Epithelial cell of esophagus (primary cell): ENCODE measurements around the gene CLPSL2.
A peak's percentile ranks its signal among the peaks of the same experiment; 100 is the strongest.

Experiments used
- DNase-seq: peaks from one replicate; pipeline ENCODE4 v3.0.0; 2010; ENCODE audit warnings: low read depth
- H3K4me3 ChIP-seq: 2 replicates; pipeline ENCODE4 v1.5.1; 2011; ENCODE audit warnings: mild to moderate bottlenecking, low read length, control low read depth
- TF ChIP-seq, protein P1 (sequence below): IDR thresholded peaks from 2 replicates; pipeline ENCODE4 v1.5.1; 2011; ENCODE audit warnings: low read depth, mild to moderate bottlenecking, low read length, control low read depth, inconsistent platforms; ENCODE audit not compliant: insufficient read depth; ENCODE audit errors: missing control alignments

Gene CLPSL2

DNA sequence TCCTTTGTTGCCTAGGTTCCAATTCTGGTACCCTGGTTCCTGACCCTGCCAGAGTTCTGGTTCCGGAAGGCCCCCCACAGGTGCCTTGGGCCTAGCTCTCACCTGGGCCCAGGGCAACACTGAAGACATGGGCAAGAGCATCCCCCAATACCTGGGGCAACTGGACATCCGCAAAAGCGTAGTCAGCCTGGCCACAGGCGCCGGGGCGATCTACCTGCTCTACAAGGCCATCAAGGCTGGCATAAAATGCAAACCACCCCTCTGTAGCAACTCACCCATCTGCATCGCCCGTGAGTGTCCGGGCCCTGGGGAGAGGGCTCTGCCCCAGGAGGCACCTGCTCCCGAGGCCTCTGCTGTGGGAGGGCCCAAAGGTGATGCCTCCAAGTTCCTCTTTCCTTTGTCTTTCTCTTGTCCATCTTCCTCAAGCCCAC lies 39.4 kb upstream of the CLPSL2 start, which contains the start of gene ARMC12:
ARMC12 (plus strand) TSS at position 51 of the 431 bp plus-strand sequence; CDS start at position 128, 77 bp downstream.
- H3K4me3 ChIP-seq, result no peak within 1 kb of the TSS
- TF ChIP-seq, protein P1, sequence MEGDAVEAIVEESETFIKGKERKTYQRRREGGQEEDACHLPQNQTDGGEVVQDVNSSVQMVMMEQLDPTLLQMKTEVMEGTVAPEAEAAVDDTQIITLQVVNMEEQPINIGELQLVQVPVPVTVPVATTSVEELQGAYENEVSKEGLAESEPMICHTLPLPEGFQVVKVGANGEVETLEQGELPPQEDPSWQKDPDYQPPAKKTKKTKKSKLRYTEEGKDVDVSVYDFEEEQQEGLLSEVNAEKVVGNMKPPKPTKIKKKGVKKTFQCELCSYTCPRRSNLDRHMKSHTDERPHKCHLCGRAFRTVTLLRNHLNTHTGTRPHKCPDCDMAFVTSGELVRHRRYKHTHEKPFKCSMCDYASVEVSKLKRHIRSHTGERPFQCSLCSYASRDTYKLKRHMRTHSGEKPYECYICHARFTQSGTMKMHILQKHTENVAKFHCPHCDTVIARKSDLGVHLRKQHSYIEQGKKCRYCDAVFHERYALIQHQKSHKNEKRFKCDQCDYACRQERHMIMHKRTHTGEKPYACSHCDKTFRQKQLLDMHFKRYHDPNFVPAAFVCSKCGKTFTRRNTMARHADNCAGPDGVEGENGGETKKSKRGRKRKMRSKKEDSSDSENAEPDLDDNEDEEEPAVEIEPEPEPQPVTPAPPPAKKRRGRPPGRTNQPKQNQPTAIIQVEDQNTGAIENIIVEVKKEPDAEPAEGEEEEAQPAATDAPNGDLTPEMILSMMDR, result no peak
- DNase-seq, result no peak

DNA sequence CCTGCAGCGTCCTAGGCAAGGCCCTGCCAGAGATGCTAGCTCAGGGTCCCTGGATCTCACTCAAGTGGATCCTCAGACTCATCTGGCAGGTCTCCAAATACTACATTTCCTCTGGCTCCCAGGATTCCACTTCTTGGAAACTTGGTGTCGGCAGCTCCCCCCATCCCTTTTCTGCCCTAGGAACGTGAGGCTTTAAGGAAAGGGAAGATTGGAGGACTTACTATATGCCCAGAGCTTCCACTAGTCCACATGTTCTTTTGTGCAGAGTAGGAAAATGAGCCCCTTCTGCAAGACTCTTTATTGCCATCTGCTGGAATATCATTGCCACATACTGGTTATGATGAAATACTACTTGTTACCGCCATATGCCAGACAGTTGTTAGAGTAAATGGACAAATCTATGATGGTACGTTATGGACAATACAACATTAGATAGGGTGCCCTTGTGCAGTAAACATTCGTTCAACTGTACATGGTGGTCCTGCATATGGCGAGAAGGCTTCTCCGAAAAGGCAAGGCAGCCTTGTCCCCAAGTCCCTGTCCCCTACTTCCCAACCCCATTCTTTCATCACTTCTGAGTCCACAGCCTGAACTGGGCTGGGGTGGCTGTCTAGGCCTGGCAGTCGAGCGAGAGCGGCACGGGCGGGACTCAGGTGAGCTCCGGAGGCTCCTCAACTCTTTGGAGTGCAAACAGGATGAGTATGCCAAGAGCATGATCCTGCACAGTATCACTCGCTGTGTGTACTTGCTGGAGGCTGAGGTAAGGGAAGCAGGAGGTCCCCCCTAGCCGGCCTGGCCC lies 38.8 kb upstream of the CLPSL2 start:
- no peak overlapping the region for H3K4me3 ChIP-seq
- peak; percentile 81 for DNase-seq
- TF ChIP-seq, protein P1, result peak; percentile 80

DNA sequence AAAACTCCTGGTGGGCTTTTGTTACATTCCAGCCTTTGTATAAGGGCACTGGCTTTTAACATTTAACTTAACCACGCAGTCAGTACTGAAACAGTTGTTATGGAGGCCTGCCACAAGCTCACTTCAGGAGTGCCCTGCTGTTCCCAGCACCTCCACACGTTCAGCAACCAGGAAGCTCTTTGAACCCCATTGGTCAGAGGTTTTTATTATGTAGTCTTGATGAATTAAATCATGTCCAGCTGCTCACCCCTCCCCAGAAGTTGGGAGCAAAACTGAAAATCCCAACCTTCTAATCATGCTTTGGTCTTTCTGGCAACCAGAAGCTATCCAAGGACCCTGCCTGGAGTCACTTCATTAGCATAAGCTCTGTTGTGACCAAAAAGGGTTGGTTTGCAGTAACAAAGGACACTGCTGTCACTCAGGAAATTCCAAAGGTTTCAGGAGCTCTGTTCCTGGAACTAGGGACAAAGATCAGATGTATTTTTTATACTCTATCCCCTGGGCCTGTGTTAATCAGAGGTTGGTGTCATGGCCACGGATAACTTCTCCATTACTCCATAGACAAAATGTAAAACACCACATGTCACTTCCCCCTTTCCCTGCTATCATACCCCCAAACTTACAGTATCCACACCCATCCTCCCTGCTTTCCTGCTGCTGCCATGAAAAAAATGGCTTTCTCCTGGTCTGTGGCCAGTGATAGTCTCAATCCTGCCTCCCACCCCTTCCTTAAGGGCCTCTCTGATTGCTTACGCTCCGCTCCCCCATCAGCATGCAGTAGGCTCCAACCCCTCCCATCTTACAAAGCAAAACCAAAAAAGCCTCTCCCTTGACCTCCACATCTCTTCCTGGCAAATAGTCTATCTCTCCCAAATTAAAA lies 36.5 kb upstream of the CLPSL2 start:
- H3K4me3 ChIP-seq, result no peak overlapping the region
- DNase-seq, result no peak
- TF ChIP-seq, protein P1, result no peak

DNA sequence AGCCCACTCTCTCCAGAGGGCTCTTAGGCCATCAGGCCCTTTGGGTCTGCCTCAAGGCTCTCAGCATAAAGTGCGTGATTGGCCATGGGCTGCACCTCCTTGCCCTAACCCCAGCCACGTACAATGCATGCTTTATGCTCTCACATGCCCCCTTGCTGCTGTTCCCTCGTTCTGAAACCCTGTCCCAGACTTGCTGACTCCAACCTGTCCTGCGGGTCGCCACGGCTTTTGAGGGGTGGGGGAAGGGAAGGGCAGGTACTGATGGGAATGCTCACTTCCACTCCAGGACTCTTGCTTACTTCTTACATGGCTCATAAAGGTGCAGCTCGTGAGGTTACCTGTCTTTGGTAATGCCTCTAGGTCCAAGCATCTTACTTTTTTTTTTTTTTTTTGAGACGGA lies 33.6 kb upstream of the CLPSL2 start:
- TF ChIP-seq, protein P1, result no peak
- no peak overlapping the region for H3K4me3 ChIP-seq
- DNase-seq, result no peak

DNA sequence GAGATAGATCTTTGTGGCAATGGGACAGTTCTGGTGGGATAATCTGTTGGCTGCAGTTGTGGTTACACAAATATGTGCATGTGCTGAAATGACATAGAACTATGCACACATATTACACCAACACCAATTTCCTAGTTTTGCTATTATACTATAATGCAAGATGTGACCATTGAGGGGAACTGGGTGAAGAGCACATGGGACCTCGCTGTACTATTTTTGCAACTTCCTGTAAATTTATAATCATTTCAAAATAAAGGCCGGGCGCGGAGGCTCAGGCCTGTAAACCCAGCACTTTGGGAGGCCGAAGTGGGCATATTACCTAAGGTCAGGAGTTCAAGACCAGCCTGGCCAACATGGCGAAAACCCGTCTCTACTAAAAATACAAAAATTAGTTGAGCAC lies 30.9 kb upstream of the CLPSL2 start:
- TF ChIP-seq, protein P1, result no peak
- no peak overlapping the region for H3K4me3 ChIP-seq
- no peak for DNase-seq

DNA sequence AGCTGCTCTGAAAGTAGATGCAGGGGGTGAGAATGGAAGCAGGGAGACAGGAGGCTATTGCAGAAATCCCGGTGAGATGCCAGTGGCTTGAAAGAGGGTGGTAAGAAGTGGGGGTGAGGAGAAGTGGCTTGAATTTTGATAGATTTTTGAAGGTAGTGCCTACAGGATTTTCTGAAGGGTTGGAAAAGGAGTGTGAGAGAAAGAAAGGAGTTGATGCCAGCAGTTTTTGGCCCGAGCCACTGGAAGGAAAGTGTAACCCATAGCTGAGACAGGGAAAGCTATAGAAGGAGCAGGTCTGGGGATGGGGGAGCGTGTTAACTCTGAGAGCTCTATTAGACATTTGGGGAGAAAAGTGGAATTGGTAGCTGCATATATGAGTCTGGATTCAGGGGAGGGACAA lies 29.9 kb upstream of the CLPSL2 start:
- TF ChIP-seq, protein P1, result no peak
- DNase-seq, result no peak
- no peak overlapping the region for H3K4me3 ChIP-seq
